ENCODE results near the gene OR2V2. TPM values are rescaled to one million over a fixed set of nuclear protein-coding genes. Genes with fewer than 3 reads are reported as not detected.

Gene OR2V2
- total RNA-seq, 2 donors from 2014 or later = not detected

DNA sequence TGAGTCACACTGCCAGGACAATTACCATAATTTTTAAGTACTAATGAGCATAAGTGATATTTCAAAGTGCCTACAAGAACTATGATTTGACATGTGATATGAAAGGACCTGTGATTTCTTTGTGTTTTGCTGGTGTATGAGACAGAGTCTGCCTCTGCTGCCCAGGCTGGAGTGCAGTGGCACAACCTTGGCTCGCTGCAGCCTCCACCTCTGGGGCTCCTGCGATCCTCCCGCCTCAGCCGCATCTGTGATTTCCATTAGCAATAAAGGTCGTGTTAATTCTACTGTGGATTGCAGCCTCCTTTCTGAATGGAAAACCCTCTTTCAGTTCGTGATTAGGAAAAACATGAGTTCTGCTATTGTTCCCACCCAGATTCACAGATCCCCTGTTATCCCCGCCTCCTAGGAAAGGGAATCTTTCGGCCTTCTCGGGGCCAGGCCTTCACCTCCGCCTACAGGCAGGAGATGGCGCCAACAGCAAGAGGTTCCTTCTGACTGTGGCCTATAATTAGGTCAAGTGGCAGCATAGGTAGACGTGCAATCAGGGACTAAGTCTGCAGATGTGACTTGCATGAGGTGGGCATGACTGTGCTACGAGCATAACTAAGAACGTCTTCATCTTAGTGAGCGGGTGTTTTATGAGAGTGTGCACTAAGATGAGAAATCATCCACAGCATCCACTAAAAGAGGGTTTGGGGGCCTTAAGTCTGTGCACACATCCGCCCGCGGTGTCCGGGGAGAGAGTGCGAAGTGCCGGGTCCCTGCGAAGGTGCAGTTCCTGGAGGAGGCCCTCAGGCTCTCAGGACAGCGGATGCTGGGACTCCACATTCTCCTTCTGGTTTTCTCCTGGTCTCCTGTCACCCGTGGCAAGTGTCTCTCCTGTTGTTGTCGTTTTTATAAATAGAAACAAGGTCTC, 34.5 kb downstream of the OR2V2 start:
- Histone ChIP-seq H3K27me3 (replicated peaks; ENCODE audit: insufficient read depth) (no peaks in the 10 kb centered on the region), H3K27ac (no peak overlapping the region), H3K4me3 (no peak overlapping the region), H3K36me3 (no peaks in the 10 kb centered on the region), H3K4me1 (ENCODE audit: control insufficient read depth in 1 of 2, low read depth in 2 of 2) (peaks cover 0 to 8% of the 10 kb centered on the region in 2 donors), H3K9me3 (no peaks in the 10 kb centered on the region)
- TF ChIP-seq, protein P1, sequence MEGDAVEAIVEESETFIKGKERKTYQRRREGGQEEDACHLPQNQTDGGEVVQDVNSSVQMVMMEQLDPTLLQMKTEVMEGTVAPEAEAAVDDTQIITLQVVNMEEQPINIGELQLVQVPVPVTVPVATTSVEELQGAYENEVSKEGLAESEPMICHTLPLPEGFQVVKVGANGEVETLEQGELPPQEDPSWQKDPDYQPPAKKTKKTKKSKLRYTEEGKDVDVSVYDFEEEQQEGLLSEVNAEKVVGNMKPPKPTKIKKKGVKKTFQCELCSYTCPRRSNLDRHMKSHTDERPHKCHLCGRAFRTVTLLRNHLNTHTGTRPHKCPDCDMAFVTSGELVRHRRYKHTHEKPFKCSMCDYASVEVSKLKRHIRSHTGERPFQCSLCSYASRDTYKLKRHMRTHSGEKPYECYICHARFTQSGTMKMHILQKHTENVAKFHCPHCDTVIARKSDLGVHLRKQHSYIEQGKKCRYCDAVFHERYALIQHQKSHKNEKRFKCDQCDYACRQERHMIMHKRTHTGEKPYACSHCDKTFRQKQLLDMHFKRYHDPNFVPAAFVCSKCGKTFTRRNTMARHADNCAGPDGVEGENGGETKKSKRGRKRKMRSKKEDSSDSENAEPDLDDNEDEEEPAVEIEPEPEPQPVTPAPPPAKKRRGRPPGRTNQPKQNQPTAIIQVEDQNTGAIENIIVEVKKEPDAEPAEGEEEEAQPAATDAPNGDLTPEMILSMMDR (IDR thresholded peaks at IDR 0.05) = peak; percentile 64
- DNase-seq (ENCODE audit: low spot score) (no peak), ATAC-seq (ENCODE audit: insufficient number of reproducible peaks, low FRiP score, low read depth) (no peak)

DNA sequence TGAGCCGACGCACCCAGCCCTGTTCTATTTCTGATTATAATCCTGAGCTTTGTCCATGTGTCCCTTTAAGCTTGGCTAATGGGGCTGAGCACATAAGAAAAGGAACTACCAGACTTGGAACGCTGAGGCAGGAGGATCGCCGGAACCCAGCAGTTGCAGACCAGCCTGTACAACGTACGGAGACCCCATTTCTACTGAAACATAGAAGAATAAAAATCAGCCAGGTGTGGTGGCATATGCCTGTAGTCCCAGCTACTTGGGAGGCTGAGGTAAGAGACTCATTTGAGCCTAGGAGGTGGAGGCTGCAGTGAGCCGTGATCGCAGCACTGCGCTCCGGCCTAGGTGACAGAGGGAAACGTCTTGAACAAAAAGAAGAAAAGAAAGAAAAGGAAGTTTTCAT, 35.3 kb downstream of the OR2V2 start:
- no peaks in the 10 kb centered on the region for H3K27me3 ChIP-seq (replicated peaks; ENCODE audit: insufficient read depth)
- no peaks in the 10 kb centered on the region for H3K9me3 ChIP-seq
- no peak overlapping the region for H3K27ac ChIP-seq
- no peaks in the 10 kb centered on the region for H3K36me3 ChIP-seq
- TF ChIP-seq, protein P1 (IDR thresholded peaks at IDR 0.05) = no peak
- H3K4me1 ChIP-seq (ENCODE audit: control insufficient read depth in 1 of 2, low read depth in 2 of 2) = peaks cover 0 to 8% of the 10 kb centered on the region in 2 donors
- ATAC-seq (ENCODE audit: insufficient number of reproducible peaks, low FRiP score, low read depth) = no peak
- H3K4me3 ChIP-seq = no peak overlapping the region
- DNase-seq (ENCODE audit: low spot score) = no peak

DNA sequence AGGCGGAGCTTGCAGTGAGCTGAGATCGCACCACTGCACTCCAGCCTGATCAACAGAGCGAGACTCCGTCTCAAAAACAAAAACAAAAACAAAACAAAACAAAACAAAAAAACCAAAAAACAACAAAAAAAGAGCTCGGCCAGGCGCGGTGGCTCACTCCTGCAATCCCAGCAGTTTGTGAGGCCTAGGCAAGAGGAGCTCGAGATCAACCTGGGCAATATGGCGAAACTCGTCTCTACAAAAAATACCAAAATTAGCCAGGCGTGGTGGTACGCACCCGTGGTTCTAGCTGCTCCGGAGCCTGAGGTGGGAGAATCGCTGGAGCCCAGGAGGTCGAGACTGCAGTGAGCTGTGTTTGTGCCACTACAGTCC, 37.4 kb downstream of the OR2V2 start:
- peaks cover 0 to 8% of the 10 kb centered on the region in 2 donors for H3K4me1 ChIP-seq (ENCODE audit: control insufficient read depth in 1 of 2, low read depth in 2 of 2)
- peak overlapping the region; percentile 73 for H3K4me3 ChIP-seq
- DNase-seq (ENCODE audit: low spot score) (no peak), ATAC-seq (ENCODE audit: insufficient number of reproducible peaks, low FRiP score, low read depth) (no peak)
- no peaks in the 10 kb centered on the region for H3K36me3 ChIP-seq
- TF ChIP-seq, protein P1 (IDR thresholded peaks at IDR 0.05) = no peak
- peak overlapping the region; percentile 1 to 27 for H3K27ac ChIP-seq
- no peaks in the 10 kb centered on the region for H3K9me3 ChIP-seq
- no peaks in the 10 kb centered on the region for H3K27me3 ChIP-seq (replicated peaks; ENCODE audit: insufficient read depth)

DNA sequence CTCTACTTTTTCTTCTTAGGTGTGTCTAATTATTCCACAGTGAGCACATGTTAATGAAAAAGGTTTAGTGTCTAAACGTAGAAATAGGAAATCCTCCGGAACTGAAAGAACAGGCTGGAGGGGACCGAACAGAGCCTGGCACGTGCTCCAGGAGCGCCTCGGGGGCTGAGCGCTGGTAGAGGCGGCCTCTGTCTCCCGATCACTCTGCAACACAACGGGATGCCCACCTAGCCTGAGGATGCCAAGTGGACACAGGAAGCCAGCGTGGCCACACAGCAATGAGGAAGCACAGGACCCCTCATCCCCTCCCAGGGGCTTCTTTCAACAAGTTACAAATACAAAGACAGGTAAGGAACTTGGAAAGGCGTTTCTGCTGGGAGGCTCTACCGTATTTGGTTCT, 38.2 kb downstream of the OR2V2 start:
- ATAC-seq (ENCODE audit: insufficient number of reproducible peaks, low FRiP score, low read depth) (no peak), DNase-seq (ENCODE audit: low spot score) (no peak)
- Histone ChIP-seq H3K4me1 (ENCODE audit: control insufficient read depth in 1 of 2, low read depth in 2 of 2) (peaks cover 0 to 8% of the 10 kb centered on the region in 2 donors), H3K27me3 (replicated peaks; ENCODE audit: insufficient read depth) (no peaks in the 10 kb centered on the region), H3K4me3 (no peak overlapping the region), H3K36me3 (no peaks in the 10 kb centered on the region), H3K27ac (no peak overlapping the region), H3K9me3 (no peaks in the 10 kb centered on the region)
- TF ChIP-seq, protein P1 (IDR thresholded peaks at IDR 0.05) = no peak

DNA sequence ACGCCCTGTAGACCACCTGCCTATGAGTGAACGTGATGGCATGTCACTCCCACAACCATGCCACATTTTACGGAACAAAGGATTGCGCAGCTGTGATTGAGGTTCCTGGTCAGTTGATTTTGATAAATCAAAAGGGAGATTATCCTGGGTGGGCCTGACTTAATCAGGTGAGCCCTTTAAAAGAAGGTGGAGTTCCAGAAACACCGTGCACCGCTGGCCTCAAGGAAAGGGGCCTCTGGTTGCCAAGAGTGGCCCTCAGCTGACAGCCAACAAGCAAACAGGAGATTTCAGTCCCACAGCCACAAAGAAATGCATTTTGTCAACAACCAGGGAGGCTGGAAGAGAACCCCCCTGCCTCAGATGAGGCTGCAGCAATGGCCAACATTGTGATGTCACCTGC, 38.6 kb downstream of the OR2V2 start:
- H3K4me1 ChIP-seq (ENCODE audit: control insufficient read depth in 1 of 2, low read depth in 2 of 2) = peaks cover 0 to 8% of the 10 kb centered on the region in 2 donors
- TF ChIP-seq, protein P1 (IDR thresholded peaks at IDR 0.05) = no peak
- no peaks in the 10 kb centered on the region for H3K27me3 ChIP-seq (replicated peaks; ENCODE audit: insufficient read depth)
- H3K36me3 ChIP-seq = no peaks in the 10 kb centered on the region
- H3K9me3 ChIP-seq = no peaks in the 10 kb centered on the region
- no peak overlapping the region for H3K27ac ChIP-seq
- H3K4me3 ChIP-seq = no peak overlapping the region
- ATAC-seq (ENCODE audit: insufficient number of reproducible peaks, low FRiP score, low read depth) = no peak
- DNase-seq (ENCODE audit: low spot score) = no peak

All from thoracic aorta (tissue), 2 donors.